Hepatocyte (in vitro differentiated cells): Measurements from ENCODE around the gene ARL6IP5. TPM values are rescaled to one million over a fixed set of nuclear protein-coding genes. Genes with fewer than 3 reads are reported as not detected.

Source experiments
- DNase-seq: peaks from one replicate; pipeline ENCODE4 v3.0.0-alpha.2; 2016; ENCODE audit warnings: low spot score
- H2AFZ ChIP-seq: fragments of 200-600 bp; sonication (generic); 2 replicates; pipeline ENCODE4 v1.6.0; 2016; ENCODE audit warnings: antibody characterized with exemption, mild to moderate bottlenecking
- H3K27ac ChIP-seq: fragments of 200-600 bp; sonication (generic); 2 replicates; pipeline ENCODE4 v1.5.1; 2016; ENCODE audit warnings: mild to moderate bottlenecking
- H3K27me3 ChIP-seq: fragments of 200-600 bp; sonication (generic); 2 replicates; pipeline ENCODE4 v1.6.1; 2016
- H3K36me3 ChIP-seq: fragments of 200-600 bp; sonication (generic); replicated peaks from 2 replicates; pipeline ENCODE4 v1.5.1; 2016; ENCODE audit warnings: low read depth; ENCODE audit not compliant: insufficient read depth
- H3K4me1 ChIP-seq: fragments of 200-600 bp; sonication (generic); 2 replicates; pipeline ENCODE4 v1.5.1; 2016; ENCODE audit warnings: mild to moderate bottlenecking, moderate library complexity; ENCODE audit not compliant: insufficient read depth
- H3K4me2 ChIP-seq: fragments of 200-600 bp; sonication (generic); 2 replicates; pipeline ENCODE4 v1.6.0; 2016
- H3K4me3 ChIP-seq: fragments of 200-600 bp; sonication (generic); 2 replicates; pipeline ENCODE4 v1.5.1; 2016; ENCODE audit warnings: mild to moderate bottlenecking
- H3K79me2 ChIP-seq: fragments of 200-600 bp; sonication (generic); 2 replicates; pipeline ENCODE4 v1.6.0; 2017; ENCODE audit warnings: mild to moderate bottlenecking
- H3K9me2 ChIP-seq: fragments of 200-600 bp; sonication (generic); replicated peaks from 2 replicates; pipeline ENCODE4 v1.6.0; 2017; ENCODE audit warnings: mild to moderate bottlenecking; ENCODE audit not compliant: insufficient read depth
- H3K9me3 ChIP-seq: fragments of 200-600 bp; sonication (generic); 2 replicates; pipeline ENCODE4 v1.5.1; 2016; ENCODE audit warnings: low read depth, mild to moderate bottlenecking
- H4K20me1 ChIP-seq: fragments of 200-600 bp; sonication (generic); 2 replicates; pipeline ENCODE4 v1.6.0; 2016; ENCODE audit warnings: mild to moderate bottlenecking; ENCODE audit not compliant: insufficient read depth, poor library complexity, severe bottlenecking
- EZH2 ChIP-seq: fragments of 200-600 bp; sonication (generic); IDR thresholded peaks from 2 replicates; pipeline ENCODE4 v1.6.1; 2016; ENCODE audit warnings: antibody characterized with exemption, mild to moderate bottlenecking, borderline replicate concordance
- EZH2phosphoT487 ChIP-seq: fragments of 200-600 bp; sonication (generic); IDR thresholded peaks from one replicate; pipeline ENCODE4 v1.6.1; 2018; ENCODE audit warnings: antibody characterized with exemption, mild to moderate bottlenecking, low read depth, moderate library complexity; ENCODE audit not compliant: unreplicated experiment, severe bottlenecking
- WGBS: methylation state at CpG from one replicate; pipeline ENCODE4 v1.1.6; 2016; ENCODE audit warnings: low lambda C conversion rate; ENCODE audit errors: missing lambda C conversion rate; 5-methylcytosine and 5-hydroxymethylcytosine counted together
- polyA plus RNA-seq: library from polyadenylated mRNA; unstranded; fragments of >200 nt; fragmentation: Nextera tagmentation; extraction: Ambion mirVana; gene quantifications from 2 replicates; pipeline ENCODE4 v1.2.1, GENCODE V29; 2016
- total RNA-seq: library from RNA; depleted of rRNA; stranded (reverse); fragments of >200 nt; gene quantifications from 2 replicates; pipeline ENCODE4 v1.2.3, GENCODE V29; 2014
- TF ChIP-seq, protein P1 (sequence below): fragments of 200-600 bp; sonication (generic); IDR thresholded peaks from 2 replicates; pipeline ENCODE4 v1.5.1; 2016; ENCODE audit warnings: antibody characterized with exemption, mild to moderate bottlenecking; ENCODE audit not compliant: poor library complexity

ARL6IP5 gene
- total and polyA plus RNA-seq, 2 experiments from 2014 or later: 72.2 to 103 TPM

DNA sequence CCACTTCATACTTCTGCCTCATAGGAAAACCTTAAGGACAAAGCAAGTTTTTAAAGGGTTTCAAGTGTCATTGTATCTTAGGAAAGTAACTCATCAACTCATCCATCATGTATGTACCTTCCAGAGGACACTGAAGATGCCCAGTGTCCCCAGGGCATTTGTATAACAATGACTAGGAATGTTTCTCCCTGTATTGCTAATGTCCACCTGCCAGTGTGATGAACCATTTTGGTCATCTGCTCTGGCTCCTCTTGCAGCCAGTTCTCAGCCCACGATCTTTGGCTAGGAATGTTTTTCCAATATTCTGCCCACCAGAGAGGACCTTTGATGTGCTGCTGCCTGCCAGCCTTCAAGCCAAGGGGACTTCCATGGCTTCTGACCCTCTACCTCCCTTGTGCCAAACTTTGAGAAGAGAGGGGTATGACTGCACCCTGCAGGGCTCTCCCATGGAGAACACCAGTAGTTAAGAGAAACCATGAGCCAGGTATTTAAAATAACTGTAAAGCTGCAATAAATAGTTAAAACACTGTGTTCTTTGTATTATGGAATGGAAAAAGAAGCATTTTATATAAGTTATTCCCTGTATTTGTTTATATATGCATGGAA lies 26.3 kb downstream of the ARL6IP5 start:
- TF ChIP-seq EZH2phosphoT487: no peak
- TF ChIP-seq, protein P1, sequence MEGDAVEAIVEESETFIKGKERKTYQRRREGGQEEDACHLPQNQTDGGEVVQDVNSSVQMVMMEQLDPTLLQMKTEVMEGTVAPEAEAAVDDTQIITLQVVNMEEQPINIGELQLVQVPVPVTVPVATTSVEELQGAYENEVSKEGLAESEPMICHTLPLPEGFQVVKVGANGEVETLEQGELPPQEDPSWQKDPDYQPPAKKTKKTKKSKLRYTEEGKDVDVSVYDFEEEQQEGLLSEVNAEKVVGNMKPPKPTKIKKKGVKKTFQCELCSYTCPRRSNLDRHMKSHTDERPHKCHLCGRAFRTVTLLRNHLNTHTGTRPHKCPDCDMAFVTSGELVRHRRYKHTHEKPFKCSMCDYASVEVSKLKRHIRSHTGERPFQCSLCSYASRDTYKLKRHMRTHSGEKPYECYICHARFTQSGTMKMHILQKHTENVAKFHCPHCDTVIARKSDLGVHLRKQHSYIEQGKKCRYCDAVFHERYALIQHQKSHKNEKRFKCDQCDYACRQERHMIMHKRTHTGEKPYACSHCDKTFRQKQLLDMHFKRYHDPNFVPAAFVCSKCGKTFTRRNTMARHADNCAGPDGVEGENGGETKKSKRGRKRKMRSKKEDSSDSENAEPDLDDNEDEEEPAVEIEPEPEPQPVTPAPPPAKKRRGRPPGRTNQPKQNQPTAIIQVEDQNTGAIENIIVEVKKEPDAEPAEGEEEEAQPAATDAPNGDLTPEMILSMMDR: no peak
- TF ChIP-seq EZH2: no peak
- H3K79me2 ChIP-seq: no peaks in the 10 kb centered on the region

DNA sequence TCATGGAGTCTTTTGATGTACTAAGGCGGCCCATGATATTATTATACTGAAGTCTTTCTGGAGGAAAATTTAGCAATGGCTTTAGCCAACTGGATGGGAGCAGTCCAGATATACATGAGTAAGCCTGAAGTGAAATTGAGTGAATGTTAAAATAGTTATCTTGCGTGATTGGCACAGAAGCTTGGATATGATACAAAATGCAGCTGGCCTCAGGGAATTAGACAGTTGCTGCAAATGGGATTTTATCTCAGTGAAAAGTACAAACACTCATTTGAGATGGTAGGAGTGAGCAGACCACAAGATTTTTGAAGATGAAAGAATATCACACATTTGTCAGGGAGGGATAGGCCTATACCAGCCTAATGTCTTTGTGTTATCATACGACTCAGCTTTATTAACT lies 28.8 kb downstream of the ARL6IP5 start:
- Histone ChIP-seq H3K27ac (no peak overlapping the region), H3K4me1 (no peaks in the 10 kb centered on the region), H2AFZ (no peak overlapping the region), H3K9me3 (no peaks in the 10 kb centered on the region), H3K9me2 (no peaks in the 10 kb centered on the region), H3K36me3 (no peaks in the 10 kb centered on the region), H4K20me1 (no peaks in the 10 kb centered on the region), H3K4me3 (no peak overlapping the region), H3K27me3 (no peaks in the 10 kb centered on the region), H3K79me2 (no peaks in the 10 kb centered on the region), H3K4me2 (no peak overlapping the region)
- TF ChIP-seq, protein P1: no peak
- no peak for TF ChIP-seq EZH2
- no peak for TF ChIP-seq EZH2phosphoT487
- no peak for DNase-seq
- WGBS: 74% methylated on average over 3 of the region's 3 CpGs

More for the DNA sequence above, 26.3 kb downstream of the ARL6IP5 start:
- Histone ChIP-seq H3K36me3 (no peaks in the 10 kb centered on the region), H3K9me2 (no peaks in the 10 kb centered on the region), H3K4me1 (no peaks in the 10 kb centered on the region), H3K9me3 (no peaks in the 10 kb centered on the region), H3K27ac (no peak overlapping the region), H3K27me3 (no peaks in the 10 kb centered on the region), H3K4me3 (no peak overlapping the region), H2AFZ (no peak overlapping the region), H4K20me1 (no peaks in the 10 kb centered on the region), H3K4me2 (no peak overlapping the region)
- 68% methylated on average over 1 of the region's 1 CpG for WGBS
- no peak for DNase-seq

DNA sequence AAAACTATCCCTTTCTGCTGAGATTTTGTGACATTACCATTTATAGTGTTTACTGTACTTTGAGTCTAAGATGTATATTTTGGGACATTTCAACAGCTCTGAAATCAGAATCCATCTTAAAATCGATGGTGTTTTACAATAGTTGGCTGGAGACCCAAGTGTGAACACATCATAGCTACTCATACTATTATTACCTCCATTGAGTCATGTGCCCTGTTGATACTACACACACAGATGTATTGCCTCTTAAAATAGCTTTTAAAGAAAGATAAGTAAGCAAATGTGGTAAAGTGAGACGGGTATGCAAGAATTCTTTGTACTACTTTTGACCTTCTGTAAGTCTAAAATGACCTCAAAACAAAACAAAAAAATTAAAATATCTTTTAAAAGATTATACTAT lies 31.0 kb downstream of the ARL6IP5 start:
- no peaks in the 10 kb centered on the region for H3K9me2 ChIP-seq
- H3K4me2 ChIP-seq: no peak overlapping the region
- no peak overlapping the region for H3K27ac ChIP-seq
- no peak overlapping the region for H2AFZ ChIP-seq
- no peaks in the 10 kb centered on the region for H3K36me3 ChIP-seq
- H3K79me2 ChIP-seq: no peaks in the 10 kb centered on the region
- no peak overlapping the region for H3K4me3 ChIP-seq
- no peak for DNase-seq
- no peaks in the 10 kb centered on the region for H4K20me1 ChIP-seq
- TF ChIP-seq EZH2phosphoT487: no peak
- TF ChIP-seq, protein P1: no peak
- no peak for TF ChIP-seq EZH2
- no peaks in the 10 kb centered on the region for H3K9me3 ChIP-seq
- no peaks in the 10 kb centered on the region for H3K27me3 ChIP-seq
- H3K4me1 ChIP-seq: no peaks in the 10 kb centered on the region
- WGBS: 52% methylated on average over 2 of the region's 2 CpGs

DNA sequence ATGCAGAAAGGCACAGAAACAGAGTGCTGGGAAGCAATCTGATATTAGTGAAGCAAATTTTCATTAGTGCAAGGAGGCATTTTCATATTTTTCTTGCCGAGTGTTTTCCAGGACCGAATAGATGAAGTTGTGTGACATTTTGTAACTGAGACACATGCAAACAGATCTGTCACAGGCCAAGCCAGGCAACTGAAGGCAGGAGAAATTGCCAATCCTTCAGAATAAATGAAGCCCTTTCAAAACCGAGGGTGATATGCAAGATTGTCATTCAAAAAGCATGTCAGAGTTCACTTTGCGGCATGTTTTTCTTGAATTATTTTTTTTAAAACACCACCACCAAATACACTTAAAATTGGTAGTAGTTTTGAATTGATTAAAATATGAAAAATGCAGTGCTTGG lies 31.4 kb downstream of the ARL6IP5 start:
- Histone ChIP-seq H3K27ac (no peak overlapping the region), H3K9me2 (no peaks in the 10 kb centered on the region)

More for the DNA sequence above, 31.4 kb downstream of the ARL6IP5 start:
- Histone ChIP-seq H3K4me2 (no peak overlapping the region), H4K20me1 (no peaks in the 10 kb centered on the region), H3K27me3 (no peaks in the 10 kb centered on the region), H3K9me3 (no peaks in the 10 kb centered on the region), H3K4me3 (no peak overlapping the region), H3K4me1 (no peaks in the 10 kb centered on the region), H3K79me2 (no peaks in the 10 kb centered on the region), H3K36me3 (no peaks in the 10 kb centered on the region), H2AFZ (no peak overlapping the region)
- TF ChIP-seq, protein P1: no peak
- TF ChIP-seq EZH2phosphoT487: no peak
- TF ChIP-seq EZH2: no peak
- WGBS: 77% methylated on average over 4 of the region's 4 CpGs
- no peak for DNase-seq
